NCI-H1105 (cell line): ENCODE data around the gene AUTS2.

ENCODE experiments used
- DNase-seq: peaks from one replicate; lab custom pipeline; 2025; lab: John Stamatoyannopoulos, UW

Gene AUTS2

DNA sequence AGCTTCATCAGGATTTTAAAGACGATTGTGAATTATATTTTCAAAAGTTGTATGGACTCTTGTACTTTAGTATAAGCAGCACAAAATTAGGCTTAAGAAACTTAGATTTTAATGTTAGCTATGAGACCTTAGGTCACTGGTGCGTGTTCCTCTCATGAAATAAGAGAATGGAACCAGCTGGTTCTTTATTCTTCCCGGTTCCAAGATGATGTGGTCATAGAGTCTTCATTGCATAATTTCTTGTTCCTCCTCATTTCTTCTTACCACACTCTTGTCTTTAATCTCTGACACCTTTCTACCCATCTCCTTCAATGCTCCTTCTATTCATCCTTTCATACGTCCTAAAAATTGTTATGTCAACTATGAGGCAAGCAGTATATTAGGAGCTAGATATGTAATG is 437.2 kb downstream of the AUTS2 start:
- no peak for DNase-seq

DNA sequence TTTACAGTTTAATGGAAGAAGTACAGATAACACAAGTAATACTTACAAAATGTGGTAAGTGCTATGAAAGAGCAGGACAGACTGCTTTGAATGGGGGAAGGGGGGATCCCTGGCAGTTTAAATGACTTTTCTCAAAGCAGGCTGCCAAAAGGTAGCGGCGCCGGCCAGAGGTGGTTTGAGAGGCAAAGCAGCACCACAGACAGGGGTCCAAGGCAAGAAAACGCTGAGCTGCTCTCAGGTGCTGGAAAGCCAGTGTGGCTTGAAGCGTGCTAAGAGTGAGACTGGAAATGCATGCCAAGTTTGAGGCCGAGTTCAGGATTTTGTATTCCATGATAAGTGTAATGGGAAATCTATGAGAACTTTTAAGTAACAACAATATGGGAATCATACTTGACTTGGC is 437.7 kb downstream of the AUTS2 start:
- no peak for DNase-seq

DNA sequence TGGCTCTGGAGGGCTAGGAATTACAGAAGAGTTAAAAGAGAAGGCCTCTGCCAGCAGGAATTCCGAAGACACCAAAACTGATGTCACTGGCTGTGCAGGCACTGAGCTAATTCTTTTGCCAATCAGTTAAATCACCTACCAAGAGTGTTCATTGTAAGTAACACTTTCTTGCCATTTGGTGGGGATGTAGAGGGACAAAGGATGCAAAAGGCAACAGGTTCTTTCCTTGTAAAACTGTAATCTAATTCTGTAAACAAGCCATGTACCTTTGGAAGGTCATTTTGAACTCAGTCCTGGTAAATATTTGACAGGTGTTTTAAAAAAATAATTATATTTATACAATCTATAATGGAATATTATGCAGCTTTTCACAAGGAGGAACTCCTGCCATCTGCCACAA is 438.4 kb downstream of the AUTS2 start:
- DNase-seq = no peak

DNA sequence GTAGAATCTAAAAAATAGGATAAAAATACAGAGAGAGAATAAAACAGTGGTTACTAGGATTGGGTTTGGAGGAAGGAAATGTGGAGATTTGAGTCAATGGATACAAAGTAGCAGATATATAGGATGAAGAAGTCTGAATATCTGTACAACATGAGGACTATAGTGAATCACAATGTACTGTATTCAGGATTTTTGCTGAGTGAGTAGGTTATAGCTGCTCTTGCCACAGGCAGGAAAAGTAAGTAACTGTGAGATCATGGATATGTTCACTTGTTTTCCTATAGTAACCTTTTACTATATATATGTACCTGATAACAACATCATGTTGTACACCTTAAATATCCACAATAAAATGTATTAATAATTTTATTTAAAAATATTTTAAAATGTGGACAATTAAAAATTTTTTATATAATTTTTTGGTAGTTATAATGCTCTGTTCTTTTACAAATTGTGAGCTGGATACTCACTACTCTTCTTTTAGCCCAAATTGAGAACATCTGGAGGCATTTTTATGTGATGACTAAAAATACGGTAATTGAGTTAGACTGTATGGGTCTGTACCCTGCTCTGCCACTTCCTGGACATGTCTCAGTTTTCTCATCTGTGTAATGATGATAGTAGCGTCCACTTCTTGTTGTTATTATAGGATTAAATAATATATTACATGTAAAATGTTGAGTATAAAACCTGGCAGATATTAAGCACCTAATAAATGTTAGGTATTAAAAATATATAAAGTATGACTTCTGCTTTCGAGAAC is 439.1 kb downstream of the AUTS2 start:
- no peak for DNase-seq

DNA sequence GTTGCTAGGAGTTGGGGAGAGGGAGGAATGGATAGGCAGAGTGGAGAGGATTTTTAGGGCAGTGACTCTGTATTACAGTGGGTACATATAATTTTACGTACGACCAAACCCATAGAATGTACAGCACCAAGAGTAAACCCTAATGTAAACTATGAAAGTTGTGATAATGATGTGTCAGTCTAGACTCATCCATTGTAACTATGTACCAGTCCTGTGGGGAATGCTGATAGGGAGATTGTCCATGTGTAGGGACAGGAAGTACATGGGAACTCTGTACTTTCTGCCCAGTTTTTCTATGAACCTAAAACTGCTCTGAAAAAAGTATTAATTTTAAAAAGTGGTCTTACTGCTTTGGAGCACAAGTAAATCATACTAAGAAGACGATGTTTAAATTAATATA is 441.8 kb downstream of the AUTS2 start:
- no peak for DNase-seq

DNA sequence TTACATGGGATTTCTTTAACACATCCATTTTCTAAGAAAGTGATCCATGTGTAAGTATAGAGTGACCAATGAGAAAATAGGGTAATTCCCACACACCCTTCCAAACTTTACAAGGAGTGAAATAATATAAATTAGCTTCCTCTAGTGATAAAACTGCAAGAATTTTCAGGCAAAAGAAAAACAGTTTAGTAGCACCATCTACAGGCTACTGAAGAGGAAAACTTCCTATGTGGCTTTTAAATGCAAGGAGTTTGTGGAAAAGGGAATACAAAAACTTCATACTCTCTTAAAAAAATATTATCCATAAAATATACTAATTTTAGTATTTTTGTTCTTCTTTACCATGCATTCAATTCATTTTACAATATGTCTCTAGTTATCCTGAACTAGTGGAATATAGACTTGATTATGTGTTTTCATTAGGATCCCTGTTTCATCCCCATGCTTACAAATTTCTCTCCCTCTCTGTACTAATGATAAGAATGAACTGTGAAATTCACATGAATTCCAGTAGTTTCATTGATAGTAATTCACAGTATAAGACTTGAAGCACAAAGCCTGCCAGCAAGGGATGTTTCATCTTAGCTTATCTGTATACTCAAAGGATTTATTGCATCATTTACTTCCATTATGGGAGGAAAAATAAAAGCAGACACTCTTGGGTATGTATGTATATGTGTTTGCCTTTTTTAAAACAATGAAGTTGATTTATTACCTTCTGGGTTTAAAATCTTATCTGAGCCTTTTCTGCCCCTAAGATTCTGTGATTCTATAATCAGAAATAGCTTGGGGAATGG is 442.9 kb downstream of the AUTS2 start:
- DNase-seq = no peak

DNA sequence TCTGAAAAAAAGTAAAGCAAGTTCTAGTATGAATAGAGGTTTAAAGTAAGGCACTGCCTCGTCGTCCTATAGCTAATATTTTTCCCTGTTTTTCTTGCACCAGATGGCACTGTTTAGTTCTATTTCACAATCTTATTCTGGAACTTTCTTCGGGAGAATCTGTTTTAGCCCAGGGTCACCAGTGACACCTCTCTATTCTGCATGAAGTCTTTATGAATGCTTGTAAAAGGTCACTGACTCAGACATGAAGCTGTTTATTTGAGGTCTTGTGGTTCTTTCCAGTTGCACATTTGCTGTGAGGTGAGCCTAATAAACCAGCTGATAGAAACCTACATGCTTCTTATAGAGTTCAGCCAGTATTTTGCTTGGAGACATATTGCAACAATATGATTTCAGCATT is 444.3 kb downstream of the AUTS2 start:
- no peak for DNase-seq

DNA sequence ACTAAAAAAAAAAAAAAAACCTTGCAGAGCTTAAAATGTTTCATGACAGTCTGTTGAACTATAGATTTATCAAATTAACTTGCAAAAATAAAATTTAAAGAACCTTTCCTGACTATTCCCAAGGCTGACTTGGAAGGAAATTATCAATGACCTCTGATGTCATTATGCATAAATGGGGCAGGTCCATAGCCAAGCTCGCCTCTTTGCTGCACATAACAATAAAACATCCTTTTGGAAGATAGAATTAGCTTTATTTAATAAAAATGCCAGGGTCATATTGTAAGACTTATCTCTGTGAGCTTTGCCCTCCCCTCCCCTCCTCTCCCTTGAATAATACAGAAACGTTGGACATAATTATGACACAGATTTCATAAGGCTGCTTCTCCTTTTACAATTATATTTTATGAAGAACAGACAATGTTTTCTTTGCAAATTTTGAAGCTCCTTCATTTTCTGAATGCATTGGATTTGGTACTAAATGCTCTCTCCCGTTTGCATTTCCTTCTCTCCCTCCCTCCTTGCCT is 444.8 kb downstream of the AUTS2 start:
- no peak for DNase-seq

DNA sequence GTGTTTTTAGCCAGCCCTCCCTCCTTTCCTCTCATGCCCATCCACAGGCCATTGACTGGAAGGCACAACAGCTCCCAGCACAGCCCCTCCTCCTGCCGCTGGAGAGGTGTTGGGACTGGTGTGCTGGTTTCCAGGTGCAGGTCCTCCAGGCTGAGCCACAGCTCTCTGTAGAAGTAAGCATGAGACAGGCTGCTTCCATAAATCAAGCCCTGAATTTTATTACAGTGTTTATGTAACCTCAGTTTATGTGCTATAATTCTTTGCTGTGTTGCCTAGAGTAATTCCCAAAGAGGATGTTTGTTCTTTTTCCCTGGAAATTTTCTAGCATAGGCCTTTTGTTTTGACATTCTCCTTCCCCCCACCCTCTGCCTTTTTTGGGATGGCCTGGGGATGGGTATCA is 445.8 kb downstream of the AUTS2 start:
- DNase-seq = no peak

DNA sequence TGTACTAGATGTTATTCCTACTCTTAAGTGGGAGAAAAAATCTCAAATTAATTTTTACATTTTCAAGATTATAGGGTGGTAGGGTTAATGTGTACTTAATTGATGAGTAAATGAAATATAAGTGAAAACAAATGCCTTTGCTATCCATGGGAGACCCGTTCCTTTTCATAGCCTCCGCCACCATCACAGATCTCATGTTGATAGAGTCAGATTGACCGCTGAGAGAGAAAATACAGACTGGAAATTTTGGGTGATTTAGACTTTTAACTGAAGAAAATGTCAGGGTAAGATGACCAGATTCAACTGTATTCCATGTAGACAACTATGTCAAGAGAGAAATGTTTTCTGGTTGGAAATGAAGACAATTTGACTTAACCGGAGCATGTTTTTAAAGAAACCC is 446.2 kb downstream of the AUTS2 start:
- DNase-seq = no peak

DNA sequence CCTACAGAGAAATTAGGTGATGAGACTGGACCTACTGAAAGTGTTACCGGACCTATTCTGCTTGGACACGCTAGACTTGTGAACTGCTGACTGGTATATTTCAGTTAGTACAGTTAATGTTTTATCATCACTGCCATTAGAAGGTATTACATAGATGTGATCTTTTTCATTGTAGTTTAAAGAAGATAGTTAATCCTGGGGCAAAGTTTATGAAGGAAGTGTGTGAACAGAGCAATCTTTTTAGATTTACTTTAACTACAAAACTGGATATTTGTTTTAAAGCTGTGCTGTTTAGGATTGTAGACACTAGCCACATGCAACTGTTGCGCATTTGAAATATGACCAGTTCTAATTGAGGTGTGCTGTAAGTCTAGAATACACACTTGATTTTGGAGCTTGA is 446.7 kb downstream of the AUTS2 start:
- no peak for DNase-seq

DNA sequence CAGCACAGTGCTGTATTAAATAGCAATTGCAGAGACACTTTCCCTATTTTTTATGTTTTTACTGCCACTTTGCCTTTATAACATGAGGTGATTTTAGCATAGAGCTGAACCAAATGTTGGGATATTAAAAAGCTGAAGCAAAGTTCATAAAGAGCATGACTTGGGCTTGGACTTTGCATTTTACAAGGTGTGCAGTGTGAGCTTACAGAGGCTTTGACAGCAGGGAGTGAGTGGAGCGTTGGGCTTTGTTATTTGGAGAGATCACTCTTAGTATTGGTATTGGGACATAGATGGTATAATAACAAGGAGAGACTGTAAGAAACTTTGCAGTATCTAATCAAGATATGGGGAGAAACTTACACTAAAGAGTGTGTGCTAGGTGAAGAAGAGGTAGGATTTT is 449.1 kb downstream of the AUTS2 start:
- no peak for DNase-seq

DNA sequence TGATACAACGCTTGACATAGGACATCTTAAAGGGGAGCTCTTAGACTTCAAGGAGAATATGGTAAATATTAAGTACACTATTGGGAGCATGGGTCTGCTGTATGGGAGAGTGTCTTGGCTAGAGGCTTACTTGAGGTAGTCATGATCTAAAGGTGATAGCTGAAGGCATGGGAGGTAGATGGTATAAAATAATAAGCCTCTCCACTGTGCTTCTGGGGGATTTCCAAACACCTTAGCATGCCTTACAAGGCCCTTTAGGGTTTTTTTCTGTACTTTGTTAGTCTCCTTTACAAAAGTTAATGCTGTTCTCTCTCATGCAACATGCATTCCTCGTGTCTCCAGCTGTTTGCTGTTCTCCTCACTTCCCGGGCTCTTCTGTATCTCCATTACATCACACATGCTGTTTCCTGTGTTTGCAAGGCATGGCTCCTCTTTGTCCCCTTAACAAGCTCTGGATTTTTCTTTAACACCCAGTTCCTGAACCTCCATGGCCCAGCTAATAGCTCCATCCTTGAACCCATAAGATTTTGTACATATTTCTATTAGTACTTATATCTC is 449.7 kb downstream of the AUTS2 start:
- no peak for DNase-seq

DNA sequence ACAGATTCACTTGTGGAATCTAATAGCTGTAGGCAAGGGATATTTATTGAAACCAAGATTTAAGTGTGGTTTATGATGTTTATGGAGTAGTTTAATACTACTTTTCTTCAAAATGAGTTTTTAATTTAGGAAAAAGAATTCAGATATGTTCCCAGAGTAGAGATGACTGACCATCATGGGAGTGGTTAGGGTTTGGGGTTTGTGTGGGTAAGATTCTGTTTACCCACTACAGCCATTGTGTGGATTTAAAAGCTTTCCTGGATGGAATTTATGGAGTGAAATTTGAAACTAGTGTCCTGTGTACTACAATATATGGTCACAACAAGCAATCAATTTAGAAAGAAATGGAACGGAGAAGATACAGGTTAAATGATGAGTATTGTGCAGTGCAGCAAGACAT is 453.5 kb downstream of the AUTS2 start:
- no peak for DNase-seq

DNA sequence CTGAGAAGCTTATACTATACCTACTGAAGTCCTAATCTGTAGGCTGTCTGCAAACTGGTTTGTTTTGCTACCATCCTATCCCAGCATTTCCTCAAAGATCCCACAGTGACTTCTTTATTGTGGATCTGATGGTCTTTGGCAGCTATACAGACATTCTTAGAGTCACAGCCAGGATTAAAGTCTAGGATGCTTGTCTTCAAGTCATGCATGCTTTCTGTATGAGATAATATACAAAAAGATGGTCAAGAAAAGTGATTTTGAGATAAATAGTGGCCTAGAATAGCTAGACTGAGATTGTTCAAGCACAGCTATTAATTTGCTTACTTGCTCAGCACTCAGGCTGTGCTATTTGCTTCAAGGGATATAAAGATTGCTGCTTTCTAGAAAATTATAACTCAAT is 454.4 kb downstream of the AUTS2 start:
- no peak for DNase-seq

DNA sequence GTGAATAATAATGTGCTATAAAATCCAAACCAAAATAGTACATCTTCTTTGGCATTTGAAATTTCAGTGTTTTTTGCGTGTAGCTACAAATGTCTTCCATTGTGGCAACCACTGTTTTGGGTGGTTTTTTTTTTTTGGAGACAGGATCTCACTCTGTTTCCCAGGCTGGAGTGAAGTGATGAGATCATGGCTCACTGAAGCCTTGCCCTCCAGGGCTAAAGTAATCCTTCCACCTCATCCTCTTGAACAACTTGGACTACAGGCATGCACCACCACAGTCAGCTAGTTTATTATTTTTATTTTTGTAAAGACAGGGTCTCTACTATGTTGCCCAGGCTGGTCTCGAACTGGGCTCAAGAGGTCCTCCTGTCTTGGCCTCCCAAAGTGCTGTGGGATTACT is 455.1 kb downstream of the AUTS2 start:
- DNase-seq = no peak

DNA sequence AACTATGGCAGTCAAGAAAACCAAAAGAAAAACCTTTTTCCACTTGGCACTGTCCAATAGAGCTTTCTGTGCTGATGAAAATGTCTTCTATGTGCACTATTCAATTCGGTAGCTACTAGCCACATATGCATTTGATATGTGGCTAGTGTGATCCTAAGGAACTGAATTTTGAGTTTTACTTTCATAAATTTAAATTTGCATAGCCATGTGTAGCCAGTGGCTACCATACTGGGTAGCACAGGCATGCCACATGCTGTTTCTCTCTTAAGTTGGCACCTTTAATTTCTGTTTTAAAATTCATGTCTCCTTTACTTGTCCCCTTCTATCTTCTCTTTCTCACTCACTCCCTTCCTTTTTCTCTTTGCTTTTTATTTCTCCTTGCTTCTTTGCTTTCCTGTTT is 455.7 kb downstream of the AUTS2 start:
- no peak for DNase-seq

DNA sequence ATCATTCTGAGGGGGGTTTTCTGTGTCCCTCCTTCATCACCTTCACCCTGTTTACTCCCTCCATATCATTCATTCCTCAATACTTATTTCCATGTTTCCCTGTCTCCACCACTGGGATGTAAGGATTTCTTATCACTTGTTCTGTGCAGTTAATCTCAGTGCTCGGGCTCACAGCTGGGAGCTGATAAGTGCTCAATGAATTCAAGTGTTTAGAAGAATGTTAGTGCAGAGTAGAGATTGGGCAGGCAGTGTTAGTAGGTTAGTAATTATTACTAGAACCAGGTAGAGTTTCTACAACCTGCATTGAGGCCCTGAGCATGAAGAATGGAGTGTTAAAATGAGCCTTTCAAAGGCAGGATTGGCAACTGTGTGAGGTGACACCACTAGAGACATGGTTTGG is 458.1 kb downstream of the AUTS2 start:
- no peak for DNase-seq

DNA sequence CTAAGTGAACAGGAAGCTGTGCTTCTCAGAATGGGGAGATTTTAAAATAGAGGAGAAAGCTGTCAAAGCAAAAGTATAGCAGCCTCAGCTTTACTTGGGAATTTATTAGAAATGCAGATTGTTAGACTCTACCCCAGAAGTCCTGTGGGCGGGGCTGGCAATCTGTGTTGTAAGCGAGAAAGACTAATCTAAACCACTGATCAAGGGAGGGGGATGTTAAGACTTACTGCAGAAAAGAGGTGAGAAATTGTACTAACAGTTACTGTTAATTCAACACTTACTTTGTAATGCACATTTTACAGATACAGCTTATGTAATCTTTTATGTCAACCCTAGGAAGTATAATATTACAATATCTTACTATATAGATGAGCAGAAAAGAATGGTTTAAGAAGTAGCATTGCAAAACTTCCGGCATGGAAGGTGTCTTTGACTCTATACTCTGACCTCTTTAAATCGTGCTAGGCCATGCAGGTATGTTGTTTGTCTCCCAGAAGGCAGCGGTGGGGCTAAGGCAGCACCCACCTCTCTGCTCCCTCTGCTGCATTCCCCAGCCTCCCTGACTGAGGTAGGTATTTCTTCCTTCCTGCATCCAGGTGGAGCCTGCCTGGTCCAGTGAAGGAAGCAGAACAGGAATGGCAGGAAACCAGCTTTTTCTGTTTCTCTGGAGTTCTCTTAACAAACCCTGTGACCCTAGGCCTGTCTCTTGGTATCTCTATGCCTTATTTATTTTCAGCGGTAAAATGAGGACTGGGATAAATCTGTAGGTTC is 462.2 kb downstream of the AUTS2 start:
- no peak for DNase-seq

DNA sequence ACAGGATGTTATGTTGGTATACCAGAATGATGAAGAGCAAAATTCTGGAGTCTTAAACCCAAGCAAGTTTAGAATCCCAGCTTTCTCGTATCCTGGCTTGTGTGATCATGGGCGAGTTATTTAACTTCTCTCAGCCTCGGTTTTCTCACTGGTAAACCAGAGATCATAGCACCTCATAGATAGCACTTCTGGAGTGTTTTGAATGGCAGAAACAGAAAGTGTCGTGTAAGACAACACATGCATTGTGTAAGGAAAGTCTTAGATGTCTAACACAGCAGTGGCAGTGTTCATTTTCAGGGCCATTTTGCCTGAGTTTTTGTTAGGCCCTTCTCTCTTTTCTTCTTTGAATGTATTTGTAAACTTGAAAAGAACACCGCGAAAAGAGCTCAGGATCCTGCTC is 465.1 kb downstream of the AUTS2 start:
- no peak for DNase-seq

DNA sequence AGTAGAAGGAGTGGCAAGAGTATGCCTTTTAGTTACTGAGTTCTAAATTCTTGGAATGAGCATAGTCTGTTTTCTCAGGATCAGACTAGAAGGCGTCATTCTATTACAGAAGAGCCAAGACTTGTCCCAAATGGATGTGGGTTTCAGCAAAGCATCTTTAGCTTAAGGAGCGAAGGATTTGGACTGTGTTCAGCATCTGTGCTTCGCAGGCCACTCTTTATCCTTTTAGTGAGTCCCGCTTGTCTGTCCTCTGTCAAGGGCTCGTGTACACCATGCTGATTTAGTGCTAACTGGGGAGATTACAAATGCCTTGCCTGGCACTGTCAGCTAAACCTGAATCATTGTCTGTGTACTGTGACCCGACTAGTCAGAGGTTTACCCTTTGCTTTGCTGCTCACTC is 465.7 kb downstream of the AUTS2 start:
- DNase-seq = no peak

DNA sequence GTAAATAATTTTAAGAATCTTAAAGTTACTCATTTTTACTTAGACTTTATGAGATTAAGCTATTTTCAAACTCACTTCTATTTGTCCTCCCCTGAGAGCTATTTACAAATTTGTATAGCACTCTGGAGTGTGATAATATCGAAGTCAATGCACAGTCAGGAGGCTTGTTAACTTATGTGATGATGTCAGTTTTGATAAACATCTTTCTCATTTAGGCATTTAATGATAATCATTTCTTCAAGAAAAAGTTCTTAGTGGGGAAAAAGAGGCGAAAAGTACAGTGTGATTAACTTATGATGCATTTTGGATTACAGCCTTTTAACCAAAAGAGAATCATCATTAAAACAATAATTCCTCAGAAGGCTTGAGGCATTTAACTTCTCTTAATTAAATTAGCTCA is 468.6 kb downstream of the AUTS2 start:
- no peak for DNase-seq
